NCI-H146 (cell line): ENCODE data around the gene UROC1.

Source experiments
- DNase-seq: peaks from one replicate; lab custom pipeline; 2025; lab: John Stamatoyannopoulos, UW

The UROC1 gene

DNA sequence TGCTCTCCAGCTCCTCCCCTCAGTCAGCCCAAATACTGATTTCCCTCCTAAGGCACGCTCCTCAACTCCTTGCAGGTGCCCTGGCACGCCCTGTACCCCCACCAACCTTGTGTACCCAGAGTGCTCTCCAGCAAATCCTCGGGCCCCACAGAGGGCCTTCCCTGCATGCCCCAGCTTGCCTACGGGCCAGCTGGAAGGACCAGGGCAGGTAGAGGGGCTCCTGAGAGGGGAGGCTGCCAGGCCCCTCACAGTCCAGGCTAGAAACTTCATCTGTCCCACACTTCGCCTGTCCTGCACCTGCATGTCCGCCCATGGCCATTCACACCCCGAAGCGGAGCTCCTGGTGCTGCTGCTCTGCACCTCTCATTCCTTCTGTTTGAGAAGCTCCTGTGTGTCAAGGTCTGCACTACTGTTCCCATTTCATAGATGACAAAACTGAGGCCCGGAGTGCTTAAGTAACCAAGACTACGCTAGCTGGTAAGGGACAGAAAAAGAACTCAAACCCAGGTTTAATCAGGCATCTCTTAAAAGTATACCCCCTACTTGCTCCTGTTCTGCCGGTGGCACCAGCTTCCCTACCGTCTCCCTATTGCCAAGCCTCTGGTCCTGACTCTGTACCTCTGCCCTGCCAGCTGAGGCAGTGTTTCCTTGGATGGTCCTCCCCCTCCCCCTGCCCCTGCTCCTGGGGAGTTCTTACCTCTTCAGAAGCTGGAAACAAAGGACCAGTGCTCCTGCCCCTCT is 77.4 kb downstream of the UROC1 start:
- DNase-seq, result no peak

DNA sequence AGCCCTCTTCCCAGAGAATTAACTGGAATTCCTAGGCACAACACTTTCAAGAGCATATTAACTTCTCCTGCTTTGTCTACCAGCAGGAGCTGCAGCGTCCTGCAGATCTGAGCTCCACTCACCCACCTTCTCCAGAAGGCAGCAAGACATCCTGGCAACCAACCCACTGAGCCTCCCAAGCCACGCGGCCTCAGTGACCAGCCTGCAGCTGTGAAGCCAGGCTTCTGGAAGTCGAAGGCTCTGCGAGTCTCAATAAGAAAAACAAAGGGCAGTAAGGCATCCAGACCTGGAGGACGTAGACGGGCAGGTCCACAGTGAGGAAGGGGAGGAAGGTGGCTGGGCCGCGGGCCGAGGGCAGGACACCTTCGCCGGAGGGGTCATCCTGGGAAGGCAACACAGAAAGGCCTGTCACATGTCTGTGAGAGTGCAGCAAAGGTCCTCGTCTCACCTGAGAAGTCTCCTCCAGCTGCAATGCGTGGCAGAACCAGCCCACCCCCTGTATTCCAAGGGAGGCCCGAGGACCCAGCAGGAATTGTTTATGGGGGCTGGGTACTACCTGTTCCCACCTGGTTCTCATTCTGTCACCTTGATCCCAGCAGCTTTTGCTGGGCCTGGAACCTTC is 78.1 kb downstream of the UROC1 start:
- no peak for DNase-seq

DNA sequence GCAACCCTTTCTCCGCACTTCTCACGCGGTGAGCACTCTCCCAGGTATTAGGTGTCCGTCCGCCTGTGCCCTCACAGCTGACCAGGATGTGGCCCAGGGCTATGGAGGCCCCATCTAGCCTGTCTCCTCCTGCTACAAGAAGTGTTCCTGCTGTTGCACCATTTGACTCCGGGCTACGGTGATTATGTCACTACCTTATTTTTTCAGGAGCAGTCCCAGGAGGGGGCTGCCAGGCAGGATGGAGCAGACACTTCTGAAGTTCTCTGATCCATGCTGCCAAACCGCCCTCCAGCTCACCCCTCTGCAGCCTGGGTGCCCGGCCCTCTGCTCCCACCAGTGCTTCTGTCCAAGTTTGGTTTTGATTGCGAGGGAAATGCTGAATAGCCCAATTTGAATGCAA is 78.8 kb downstream of the UROC1 start:
- DNase-seq, result no peak

DNA sequence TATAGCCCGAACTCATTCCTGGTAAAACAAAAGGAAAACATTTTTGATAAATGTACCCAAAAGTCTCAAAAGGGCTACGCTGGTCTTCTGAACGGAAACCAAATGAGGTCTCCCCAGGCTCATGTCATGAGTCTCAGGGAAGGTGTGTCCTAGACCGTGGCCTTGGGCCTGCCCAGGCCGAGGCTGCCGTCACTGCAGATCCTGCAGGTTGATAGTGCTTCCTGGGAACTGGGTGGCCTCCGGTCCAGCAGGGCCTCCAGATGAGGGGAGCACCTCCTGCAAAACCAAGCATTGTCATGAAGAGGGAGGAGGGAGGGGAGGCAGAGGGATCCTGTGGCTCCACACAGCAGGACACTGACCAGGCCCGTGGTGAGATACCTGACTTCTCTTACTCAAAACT is 79.4 kb downstream of the UROC1 start:
- no peak for DNase-seq

DNA sequence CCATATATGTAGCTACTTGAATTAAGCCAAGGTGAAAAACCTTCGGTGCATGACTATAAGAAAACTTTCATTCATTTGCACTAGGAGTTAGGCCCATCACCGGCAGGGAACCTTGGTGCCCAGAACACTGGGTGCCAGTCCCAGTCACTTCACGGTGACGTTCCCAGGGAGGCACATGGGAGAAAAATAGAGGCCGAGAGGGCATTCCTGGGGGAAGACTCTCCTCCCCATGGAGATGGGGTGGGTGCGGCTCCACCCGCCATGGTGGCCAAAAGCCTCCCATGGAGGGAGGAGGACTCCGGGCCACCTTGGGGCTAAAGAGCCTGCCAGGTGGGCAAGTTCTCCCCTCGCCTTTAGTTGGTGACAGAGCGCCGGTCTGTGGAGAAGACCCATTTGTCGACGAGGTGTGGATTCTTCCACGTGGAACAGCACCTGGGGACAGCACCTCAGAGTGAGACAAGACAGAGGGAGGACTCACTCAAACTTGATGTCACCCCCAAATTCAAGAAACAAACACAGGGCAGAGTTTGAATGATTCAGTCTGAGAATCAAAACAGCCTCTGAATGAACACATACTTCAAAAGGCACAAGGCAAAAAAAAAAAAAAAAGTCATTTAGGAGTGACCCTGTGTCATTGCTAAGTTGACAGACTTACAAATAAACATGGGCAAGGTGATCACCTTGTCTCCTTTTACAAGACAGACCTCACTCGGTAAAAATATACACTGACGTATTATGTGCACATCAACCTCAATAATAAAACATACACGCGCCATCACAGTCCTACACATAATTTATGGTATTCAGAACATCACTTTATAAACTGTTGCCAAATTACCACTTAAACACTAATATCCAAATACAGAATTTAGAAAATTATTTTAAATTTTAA is 80.5 kb downstream of the UROC1 start:
- no peak for DNase-seq

DNA sequence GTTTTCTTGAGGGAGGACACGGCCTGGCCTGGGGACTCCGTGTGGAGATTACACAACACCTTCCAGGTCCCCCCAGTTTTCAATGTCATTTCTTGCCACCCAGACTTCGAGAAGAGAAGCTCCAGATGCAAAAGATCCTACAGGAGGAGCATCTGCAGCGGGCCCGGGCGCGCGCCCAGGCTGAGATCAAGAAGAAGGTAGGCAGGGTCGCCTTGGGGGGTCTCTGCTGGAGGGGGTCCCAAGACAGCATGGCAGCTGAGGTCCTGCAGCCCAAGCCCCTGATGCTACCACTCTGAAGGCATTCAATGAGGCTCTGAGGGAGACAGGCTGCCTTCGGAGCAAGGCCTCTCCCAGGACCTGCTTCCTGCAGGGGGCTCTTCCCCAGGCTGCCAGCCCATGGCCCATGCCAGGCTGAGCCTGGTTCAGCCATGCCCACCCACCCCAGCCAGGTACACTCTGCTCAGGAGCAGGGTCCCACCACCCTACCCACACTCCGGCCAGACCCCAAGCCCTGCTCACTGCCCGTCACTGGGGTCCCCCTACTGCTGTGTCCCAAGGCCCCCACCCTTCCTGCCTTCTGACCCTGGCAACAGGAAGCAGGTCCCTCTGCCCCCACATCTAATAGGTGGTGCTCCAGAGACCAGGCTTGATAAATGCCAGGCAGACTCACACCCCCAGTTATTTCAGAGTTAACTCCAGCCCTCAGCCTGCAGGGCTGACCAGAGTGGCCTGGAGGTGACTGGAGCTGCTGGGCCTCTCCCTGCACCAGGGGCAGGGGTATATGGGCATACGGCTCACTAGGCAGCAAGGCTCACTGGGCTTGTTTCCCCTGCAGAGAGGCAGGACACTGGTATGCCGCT is 81.9 kb downstream of the UROC1 start:
- DNase-seq, result no peak

DNA sequence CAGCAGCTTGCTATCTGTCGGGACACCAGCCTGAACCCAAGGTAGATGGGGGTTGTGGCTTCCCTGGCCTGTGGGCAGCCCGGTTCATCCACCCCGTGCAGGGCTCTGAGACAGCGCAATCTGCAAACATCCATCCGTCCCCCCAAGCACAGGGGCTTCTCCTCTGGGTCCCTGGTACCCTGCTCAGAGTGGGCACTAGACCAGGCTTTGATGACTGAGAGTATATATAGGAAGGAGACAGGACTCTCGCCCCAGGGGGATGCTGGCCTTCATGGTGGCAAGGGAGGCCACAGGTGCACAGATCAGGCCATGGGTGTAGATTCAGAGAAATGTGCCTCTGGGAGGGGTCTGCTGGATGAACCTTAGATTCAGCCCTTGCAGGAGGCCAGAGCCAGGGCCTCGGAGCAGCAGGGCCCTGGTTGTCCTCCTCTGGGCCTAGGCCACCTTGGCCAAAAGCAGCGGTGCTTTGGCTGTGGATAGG is 82.6 kb downstream of the UROC1 start:
- no peak for DNase-seq

DNA sequence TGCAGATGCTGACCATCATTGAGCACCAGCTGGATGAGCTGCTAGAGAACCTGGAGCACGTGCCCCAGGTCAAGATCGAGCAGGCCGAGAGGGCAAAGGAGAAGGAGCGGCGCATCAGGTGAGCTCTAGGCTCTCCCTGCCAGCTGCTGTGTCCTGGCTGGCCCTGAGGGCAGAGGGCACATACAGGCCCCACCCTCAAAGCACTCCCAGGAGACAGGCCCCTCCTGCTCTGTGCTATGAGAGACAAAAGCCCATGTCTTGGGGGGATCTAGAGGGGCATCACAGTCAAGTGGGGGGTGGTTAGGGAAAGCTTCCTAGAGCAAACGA is 83.3 kb downstream of the UROC1 start:
- no peak for DNase-seq

DNA sequence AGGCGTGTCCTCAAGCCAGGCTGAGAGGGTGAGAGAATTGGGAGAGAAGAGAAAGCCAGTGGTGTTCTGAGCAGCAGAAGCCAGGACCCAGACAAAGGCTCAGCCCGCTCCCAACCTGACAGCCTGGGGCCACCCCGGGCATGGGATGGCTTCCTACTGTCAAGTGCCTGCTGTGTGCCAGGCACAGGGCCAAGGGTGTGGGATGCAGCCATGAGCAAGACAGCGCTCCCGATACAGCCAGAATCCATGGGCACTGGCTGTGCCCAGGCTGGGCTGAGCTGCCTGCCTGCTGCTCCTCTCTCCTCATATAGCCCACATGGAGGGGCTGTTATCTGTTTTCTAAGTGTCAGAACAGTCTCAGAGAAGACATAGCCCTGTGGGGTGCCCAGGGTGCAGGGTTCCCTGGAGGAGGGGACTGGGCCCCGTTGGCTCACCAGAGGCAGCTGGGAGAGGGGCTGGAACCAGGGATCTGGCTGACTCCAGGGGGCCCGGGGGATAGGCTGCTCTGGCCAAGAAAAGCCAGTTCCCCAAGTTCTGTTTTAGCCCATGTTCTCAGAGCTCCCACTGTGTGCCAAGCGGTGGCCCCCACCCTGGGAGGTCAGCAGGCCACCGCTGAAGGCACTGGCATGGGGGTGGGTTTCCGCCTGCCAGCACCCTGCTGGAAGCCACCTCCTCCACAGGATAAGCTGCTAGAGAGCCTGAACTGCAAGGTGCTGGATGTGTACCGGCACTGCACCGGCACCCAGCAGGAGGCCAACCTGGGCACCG is 83.9 kb downstream of the UROC1 start:
- no peak for DNase-seq

DNA sequence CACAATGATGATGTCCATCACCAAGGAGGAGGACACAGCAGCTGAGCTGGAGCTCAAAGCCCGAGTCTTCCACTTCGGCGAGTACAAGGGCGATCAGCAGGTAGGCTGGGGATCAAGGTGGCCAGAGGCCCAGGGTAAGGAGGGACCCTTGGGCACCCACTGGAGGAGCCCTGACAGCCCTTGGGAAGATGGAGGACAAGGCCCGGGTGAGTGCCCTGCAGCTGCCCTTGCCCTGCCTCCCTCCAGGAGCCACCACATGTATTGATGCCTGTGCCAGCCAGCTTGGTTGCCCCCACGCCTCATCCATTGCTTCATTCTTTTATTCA is 84.5 kb downstream of the UROC1 start:
- no peak for DNase-seq

DNA sequence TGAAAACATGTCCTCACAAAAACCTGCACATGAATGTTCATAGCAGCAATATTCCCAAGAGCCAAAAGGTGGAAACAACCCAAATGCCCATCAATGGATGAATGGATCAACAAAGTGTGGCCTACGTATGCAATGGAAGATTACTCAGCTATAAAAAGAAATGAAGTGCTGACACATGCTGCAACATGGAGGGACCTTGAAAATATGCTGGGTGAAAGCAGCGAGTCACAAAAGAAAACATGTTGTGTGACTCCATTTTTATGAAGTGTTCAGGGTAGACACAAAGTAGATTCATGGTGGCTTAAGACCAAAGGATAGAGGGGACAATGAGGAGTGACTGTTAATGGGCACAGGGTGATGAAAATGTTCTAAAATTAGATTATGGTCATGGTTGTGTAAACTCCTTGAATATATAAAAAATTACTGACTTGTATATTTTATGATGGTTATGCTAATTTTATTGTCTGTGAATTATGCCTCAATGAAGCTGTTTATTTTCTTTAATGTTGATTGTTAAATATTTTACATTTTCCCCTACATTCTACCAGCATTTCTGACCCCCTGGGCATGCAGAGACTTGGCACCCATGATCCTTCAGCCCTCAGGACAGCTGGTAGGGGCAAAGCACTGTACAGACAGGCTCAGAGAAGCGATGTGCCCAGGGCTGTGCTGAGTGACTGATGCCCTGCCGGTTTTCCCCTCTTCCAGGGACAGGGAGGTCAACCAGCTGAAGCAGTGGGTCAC is 85.0 kb downstream of the UROC1 start:
- DNase-seq, result no peak
